GM12892 (cell line): ENCODE results near the gene MYO5C.

Experiments used
- DNase-seq: peaks from one replicate; pipeline ENCODE4 v3.0.0; 2011; ENCODE audit not compliant: insufficient read length
- FAIRE-seq: peaks from 2 replicates; lab custom pipeline; 2011; peaks lifted over from hg19 to GRCh38; lab: Jason Lieb, UNC
- POLR2A ChIP-seq: IDR thresholded peaks from 2 replicates; pipeline ENCODE4 v1.6.1; 2011; ENCODE audit warnings: low read depth, low read length, control low read depth
- POLR2AphosphoS5 ChIP-seq: IDR thresholded peaks from 2 replicates; pipeline ENCODE4 v1.6.1; 2011; ENCODE audit warnings: low read depth, low read length, control low read depth
- TAF1 ChIP-seq: IDR thresholded peaks from 2 replicates; pipeline ENCODE4 v1.6.1; 2011; ENCODE audit warnings: low read depth, mild to moderate bottlenecking, control low read depth, low read length, borderline replicate concordance

The MYO5C gene

DNA sequence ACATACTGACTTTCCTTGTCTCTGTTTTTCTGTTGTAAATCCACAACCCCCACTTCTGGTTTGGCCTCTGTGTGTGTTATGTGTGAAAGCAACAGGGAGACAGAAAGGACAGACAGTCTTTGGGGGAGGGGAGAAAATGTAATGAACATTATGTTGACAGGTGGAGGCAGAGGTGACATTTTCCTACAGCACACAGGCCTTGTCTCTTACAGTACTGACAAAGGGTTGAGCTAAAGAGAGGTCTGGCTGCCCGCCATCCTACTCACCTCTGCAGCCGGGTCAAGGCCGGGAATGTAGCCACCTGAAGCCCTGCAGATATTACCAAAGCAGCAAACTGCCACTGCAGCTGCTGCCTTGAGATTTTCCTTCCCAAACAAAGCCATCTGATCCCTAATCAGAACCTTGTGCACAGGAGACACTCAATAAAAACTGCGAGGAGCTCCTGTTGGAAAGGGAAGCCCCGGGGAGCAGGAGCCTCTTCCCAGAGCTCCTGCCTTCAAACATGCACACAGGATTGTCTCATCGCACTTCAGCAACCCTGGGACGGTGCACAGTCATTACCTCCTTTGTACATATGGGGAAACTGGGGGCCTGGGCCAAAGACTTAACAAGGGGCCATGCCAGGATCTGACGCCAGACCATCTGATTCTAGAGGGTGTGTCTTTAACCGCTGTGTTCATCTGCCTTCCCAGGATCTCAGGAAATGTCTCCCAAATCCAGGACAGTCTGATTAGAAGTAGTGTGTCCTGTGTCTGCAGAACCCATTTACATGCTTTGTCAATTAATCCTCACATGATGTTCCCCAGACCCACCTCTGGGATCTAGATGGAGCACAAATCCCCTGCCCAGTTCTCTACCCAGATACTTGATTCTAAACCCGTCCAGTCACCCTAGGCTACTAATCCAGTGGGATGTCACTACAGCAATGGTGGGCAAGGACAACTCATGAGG is 14.2 kb downstream of the MYO5C start:
- TF ChIP-seq POLR2AphosphoS5 (no peak), POLR2A (no peak), TAF1 (no peak)
- no peak for DNase-seq
- no peak for FAIRE-seq

DNA sequence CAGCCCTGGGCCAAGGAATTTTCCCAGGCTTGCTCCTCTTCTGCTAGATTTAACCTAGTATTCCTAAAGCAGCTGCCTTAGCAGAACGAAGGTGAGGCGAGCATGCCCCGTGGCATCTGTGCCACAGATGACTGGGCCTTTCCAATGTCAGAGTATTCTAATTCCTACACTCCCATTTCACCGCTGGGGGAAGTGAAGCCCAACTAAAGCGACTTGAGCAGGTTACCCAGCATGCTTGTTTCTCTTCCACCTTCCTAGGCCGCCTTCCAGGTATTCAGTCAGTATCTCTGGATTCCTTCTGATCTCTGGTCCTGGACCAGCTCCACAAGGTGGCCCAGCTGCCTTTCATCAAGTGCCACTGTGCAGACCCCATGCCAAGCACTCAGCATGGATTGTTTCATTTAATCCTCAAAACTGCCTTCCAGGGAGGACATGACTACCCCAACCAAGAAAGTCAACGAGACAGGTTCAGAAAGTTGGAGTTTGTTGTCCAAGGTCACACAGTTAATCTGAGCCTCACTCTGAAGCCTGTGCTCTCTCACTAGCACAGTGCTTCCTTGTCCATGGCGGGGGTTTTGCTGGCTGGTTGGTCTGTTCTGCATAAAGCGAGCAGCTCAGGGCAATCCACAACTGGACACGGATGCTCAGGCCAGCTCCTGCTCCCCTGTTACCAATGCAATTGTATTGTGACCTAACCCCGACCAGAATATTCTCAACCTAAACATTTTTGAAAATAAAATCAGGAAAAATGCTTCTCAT is 15.1 kb downstream of the MYO5C start:
- DNase-seq = no peak
- no peak for FAIRE-seq
- TF ChIP-seq TAF1 = no peak

DNA sequence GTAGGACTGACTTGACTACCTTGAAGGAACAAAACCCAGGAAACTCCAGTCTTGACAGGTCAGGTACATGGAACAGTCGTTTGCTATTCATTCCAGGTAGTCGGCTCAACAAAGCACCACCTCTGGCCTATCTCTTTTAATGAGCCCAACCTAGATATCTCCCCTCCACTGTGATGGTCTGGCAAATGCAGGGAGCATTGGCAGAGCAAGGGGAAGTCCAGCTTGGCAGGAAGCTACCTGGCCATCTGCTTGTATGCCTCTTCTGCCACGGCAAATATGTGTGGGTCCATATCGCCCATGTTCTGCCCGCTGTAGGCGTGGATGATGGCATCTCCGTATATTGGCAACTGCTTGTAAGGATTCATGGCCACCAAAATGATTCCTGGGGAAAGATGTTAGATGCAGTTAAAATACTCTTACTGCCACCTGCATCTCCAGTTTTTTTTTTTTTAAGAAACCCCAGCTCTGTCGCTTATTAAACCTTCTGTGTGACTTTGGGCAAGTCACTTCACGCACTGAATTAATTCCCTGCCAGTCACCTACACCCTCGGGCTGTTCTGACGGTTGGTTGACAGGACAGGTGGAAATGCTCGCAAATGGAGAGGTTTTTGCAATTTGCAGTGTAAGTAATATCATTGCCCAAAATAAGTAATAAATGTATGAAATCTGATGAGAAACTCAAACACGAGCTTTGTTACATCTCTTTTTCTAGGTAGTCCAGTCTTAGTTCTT is 16.8 kb downstream of the MYO5C start:
- TF ChIP-seq TAF1 (no peak), POLR2A (no peak), POLR2AphosphoS5 (no peak)
- no peak for FAIRE-seq
- DNase-seq = no peak

- FAIRE-seq = no peak
- no peak for TF ChIP-seq TAF1
- no peak for DNase-seq
These were observed 17.5 kb downstream of the MYO5C start for GRCh38 chr15:52278135-52278534.

- no peak for TF ChIP-seq TAF1
- TF ChIP-seq POLR2AphosphoS5 = no peak
- TF ChIP-seq POLR2A = no peak
- FAIRE-seq (no peak), DNase-seq (no peak)
These were observed 18.0 kb downstream of the MYO5C start for GRCh38 chr15:52277575-52277974.

GRCh38 chr15:52276256-52276770 is 19.3 kb downstream of the MYO5C start:
- TF ChIP-seq POLR2AphosphoS5 = no peak
- TF ChIP-seq TAF1 = no peak
- FAIRE-seq = no peak
- no peak for DNase-seq

- FAIRE-seq (no peak), DNase-seq (no peak)
- TF ChIP-seq TAF1 (no peak), POLR2AphosphoS5 (no peak), POLR2A (no peak)
These were observed 31.9 kb downstream of the MYO5C start for GRCh38 chr15:52263563-52264282.

DNA sequence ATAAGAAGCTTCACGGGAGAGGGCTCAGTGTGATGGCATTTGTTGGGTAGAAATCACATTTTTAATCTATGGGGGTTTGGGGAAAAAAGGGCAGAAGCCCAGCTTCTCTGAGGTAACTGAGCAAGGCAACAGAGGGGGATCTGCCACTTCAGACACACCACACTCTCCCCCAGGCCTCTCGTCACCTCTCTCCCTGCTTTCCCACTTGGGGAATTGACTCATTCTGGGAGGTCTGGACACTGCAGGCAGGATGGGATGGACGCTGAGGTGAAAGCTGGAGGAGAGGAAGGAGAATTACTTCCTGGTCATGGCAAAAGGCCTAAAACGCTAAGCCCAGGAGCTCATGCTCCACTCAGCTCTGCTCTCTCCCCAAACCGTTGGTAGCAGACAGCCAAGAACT is 33.2 kb downstream of the MYO5C start:
- DNase-seq (no peak), FAIRE-seq (no peak)

DNA sequence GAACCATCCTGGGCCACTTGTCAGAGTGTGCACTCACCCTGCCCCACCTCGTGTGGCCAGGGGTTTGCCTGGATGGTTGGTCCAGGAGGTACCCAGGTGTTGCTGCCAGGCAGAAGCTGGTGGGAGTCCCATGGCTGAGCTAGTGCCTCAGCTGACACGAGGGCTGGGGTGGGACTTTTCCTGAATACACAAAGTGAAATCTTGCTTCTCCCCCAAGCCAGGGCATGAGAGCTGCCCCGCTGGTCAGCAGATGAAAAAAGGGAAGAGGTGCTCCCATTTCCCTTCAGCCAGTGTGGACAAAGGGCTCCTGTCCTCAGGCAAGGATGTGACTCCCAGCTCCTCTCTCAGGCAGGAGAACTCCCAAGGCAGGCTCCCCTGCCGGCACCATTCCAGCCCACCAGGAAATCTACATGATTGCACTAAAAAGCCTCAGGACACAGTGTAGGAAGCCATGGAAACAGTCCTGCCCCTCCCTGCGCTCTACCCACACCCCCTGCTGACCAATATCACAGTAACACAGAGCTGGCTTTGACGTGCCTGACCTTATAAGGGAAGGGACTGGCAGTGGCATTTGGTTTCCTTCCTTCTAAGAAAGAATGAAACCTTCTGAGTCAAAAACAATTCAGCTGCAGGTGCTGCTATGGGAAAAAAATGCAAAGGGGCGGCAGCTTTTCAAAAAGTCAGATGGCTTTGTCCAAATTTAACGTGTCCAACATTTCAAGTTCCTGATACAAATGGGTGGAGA is 33.9 kb downstream of the MYO5C start:
- TF ChIP-seq POLR2A (peak; percentile 50), TAF1 (0 out of 2 replicates have a peak, but pooled peaks have one; percentile 18), POLR2AphosphoS5 (no peak)
- DNase-seq (peak; percentile 63), FAIRE-seq (peak; percentile 100)

More for the DNA sequence above, 33.2 kb downstream of the MYO5C start:
- TF ChIP-seq POLR2A = no peak
- no peak for TF ChIP-seq POLR2AphosphoS5
- TF ChIP-seq TAF1 = no peak

DNA sequence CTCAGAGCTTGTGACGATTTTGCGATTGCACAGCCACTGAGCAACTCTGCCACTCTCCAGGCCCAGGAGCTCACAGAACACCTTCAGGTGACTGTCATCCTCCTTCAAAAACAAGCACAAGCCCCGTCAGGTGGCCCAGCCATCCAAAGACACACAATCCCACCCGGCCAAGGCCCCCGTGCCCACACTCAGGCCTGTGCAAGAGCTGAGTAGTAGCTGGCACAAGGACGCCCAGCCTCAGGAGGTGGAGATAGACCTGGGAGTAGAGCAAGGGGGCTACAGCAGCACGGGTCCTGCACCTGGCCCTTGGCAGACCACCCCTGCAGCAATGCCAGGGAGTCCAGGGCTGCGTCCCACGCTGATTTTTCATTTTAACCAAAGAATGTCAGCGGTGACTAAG is 34.6 kb downstream of the MYO5C start:
- TF ChIP-seq POLR2A (no peak), POLR2AphosphoS5 (no peak), TAF1 (no peak)
- no peak for DNase-seq
- FAIRE-seq = peak; percentile 53
